Fibroblast of lung (primary cell): ENCODE data around the gene KLHDC7B.

Source experiments
- CTCF ChIP-seq, 2 donors: IDR thresholded peaks in 1 of 2; conservative IDR thresholded peaks in 1 of 2; 1 replicate in 1 of 2; 2 replicates in 1 of 2; pipeline ENCODE4 v1.5.1; 2011 to 2012; ENCODE audit warnings: low read length in 2 of 2, control low read depth in 1 of 2, inconsistent platforms in 1 of 2, low read depth in 1 of 2, mild to moderate bottlenecking in 1 of 2
- EZH2 ChIP-seq: IDR thresholded peaks from 2 replicates; pipeline ENCODE4 v1.5.1; 2012; ENCODE audit warnings: low read length, control low read depth, mild to moderate bottlenecking; ENCODE audit errors: missing control alignments

GRCh38 chr22:50517495-50518260, 28.0 kb upstream of the KLHDC7B start:
- TF ChIP-seq CTCF (conservative IDR thresholded peaks at IDR 0.05 in 1 of 2, IDR thresholded peaks at IDR 0.05 in 1 of 2; ENCODE audit: low read depth in 1 of 2, low read length in 2 of 2) (no peak), EZH2 (no peak)
